HepG2 (cell line): ENCODE results near the gene PDK2. TPM values are rescaled to one million over a fixed set of nuclear protein-coding genes. Genes with fewer than 3 reads are reported as not detected.
A peak's percentile ranks its signal among the peaks of the same experiment; 100 is the strongest.

Source experiments
- ARHGAP35 ChIP-seq: sonication (generic); formaldehyde crosslinking; IDR thresholded peaks from 2 replicates; pipeline ENCODE4 v1.9.0; 2022; ENCODE audit warnings: mild to moderate bottlenecking, inconsistent platforms, moderate library complexity, missing genetic modification reagents, borderline replicate concordance
- ATF7 ChIP-seq, 2 experiments: fragments of 450-650 bp in 1 of 2; sonication (generic) in 1 of 2; formaldehyde crosslinking in 1 of 2; IDR thresholded peaks; 2 replicates each; pipeline versions ENCODE4 v1.4.0 to v1.6.1; 2016 to 2020; ENCODE audit warnings: antibody characterized with exemption in 1 of 2, mild to moderate bottlenecking in 1 of 2, missing genetic modification reagents in 1 of 2
- DNMT3B ChIP-seq: conservative IDR thresholded peaks from 2 replicates; pipeline ENCODE4 v1.6.1; 2016; ENCODE audit warnings: missing biosample characterization, control low read depth
- HMG20A ChIP-seq: IDR thresholded peaks from 2 replicates; pipeline ENCODE4 v1.6.1; 2016; ENCODE audit warnings: borderline replicate concordance
- IKZF1 ChIP-seq: fragments of 450-650 bp; IDR thresholded peaks from 2 replicates; pipeline ENCODE4 v1.7.1; 2016
- MAFK ChIP-seq, 2 experiments: IDR thresholded peaks in 1 of 2; conservative IDR thresholded peaks in 1 of 2; 2 replicates each; pipeline ENCODE4 v1.6.1; 2011; ENCODE audit warnings: improper control_type of control experiment in 2 of 2, low read length in 2 of 2
- MAZ ChIP-seq, 2 experiments: sonication (generic) in 1 of 2; formaldehyde crosslinking in 1 of 2; IDR thresholded peaks; 2 replicates each; pipeline versions ENCODE4 v1.5.0 to v1.6.1; 2012 to 2020; ENCODE audit warnings: low read depth in 2 of 2, mild to moderate bottlenecking in 2 of 2, borderline replicate concordance in 1 of 2, improper control_type of control experiment in 1 of 2, low read length in 1 of 2, missing genetic modification reagents in 1 of 2, moderate library complexity in 1 of 2
- PAF1 ChIP-seq: IDR thresholded peaks from 2 replicates; pipeline ENCODE4 v1.6.1; 2016; ENCODE audit warnings: missing genetic modification reagents, missing compliant biosample characterization
- POLR2AphosphoS2 ChIP-seq: IDR thresholded peaks from 2 replicates; pipeline ENCODE4 v1.6.1; 2011; ENCODE audit warnings: low read depth, low read length, improper control_type of control experiment
- PPARG ChIP-seq: conservative IDR thresholded peaks from 2 replicates; pipeline ENCODE4 v1.6.1; 2016; ENCODE audit warnings: missing biosample characterization, missing genetic modification reagents
- RFX3 ChIP-seq: IDR thresholded peaks from 2 replicates; pipeline ENCODE4 v1.6.1; 2016; ENCODE audit warnings: missing biosample characterization, missing genetic modification reagents
- RFX5 ChIP-seq: IDR thresholded peaks from 2 replicates; pipeline ENCODE4 v1.6.1; 2011; ENCODE audit warnings: low read depth, low read length, improper control_type of control experiment
- SIN3A ChIP-seq: IDR thresholded peaks from 2 replicates; pipeline ENCODE4 v1.6.1; 2011; ENCODE audit warnings: low read depth, mild to moderate bottlenecking, control low read depth, low read length, borderline replicate concordance
- SRF ChIP-seq: IDR thresholded peaks from 2 replicates; pipeline ENCODE4 v1.6.1; 2011; ENCODE audit warnings: mild to moderate bottlenecking, low read depth, low read length, moderate library complexity
- SRSF9 ChIP-seq: fragments of 200-400 bp; formaldehyde crosslinking; IDR thresholded peaks from 2 replicates; pipeline ENCODE4 v1.6.1; 2018; ENCODE audit warnings: borderline replicate concordance, mild to moderate bottlenecking, low read depth, low read length; ENCODE audit not compliant: insufficient read depth, poor library complexity, severe bottlenecking
- THAP11 ChIP-seq: IDR thresholded peaks from 2 replicates; pipeline ENCODE4 v1.6.1; 2016; ENCODE audit warnings: missing biosample characterization, missing genetic modification reagents
- ZNF20 ChIP-seq: sonication (generic); formaldehyde crosslinking; IDR thresholded peaks from 2 replicates; pipeline ENCODE4 v1.4.0; 2020; ENCODE audit warnings: mild to moderate bottlenecking, moderate library complexity, missing genetic modification reagents
- ZNF205 ChIP-seq: IDR thresholded peaks from 2 replicates; pipeline ENCODE4 v1.6.1; 2018; ENCODE audit warnings: missing biosample characterization, missing genetic modification reagents
- ZNF331 ChIP-seq: sonication (generic); formaldehyde crosslinking; IDR thresholded peaks from 2 replicates; pipeline ENCODE4 v1.4.0; 2020; ENCODE audit warnings: missing genetic modification reagents
- ZNF460 ChIP-seq: sonication (generic); formaldehyde crosslinking; IDR thresholded peaks from 2 replicates; pipeline ENCODE4 v1.5.1; 2020; ENCODE audit warnings: missing genetic modification reagents, mild to moderate bottlenecking, borderline replicate concordance
- ZNF660 ChIP-seq: sonication (generic); formaldehyde crosslinking; IDR thresholded peaks from 2 replicates; pipeline ENCODE4 v1.5.1; 2020; ENCODE audit warnings: mild to moderate bottlenecking, low read depth, missing genetic modification reagents, borderline replicate concordance
- ZNF761 ChIP-seq: sonication (generic); formaldehyde crosslinking; conservative IDR thresholded peaks from 2 replicates; pipeline ENCODE4 v1.4.0; 2020; ENCODE audit warnings: mild to moderate bottlenecking, missing genetic modification reagents
- ZNF777 ChIP-seq: sonication (generic); formaldehyde crosslinking; IDR thresholded peaks from 2 replicates; pipeline ENCODE4 v1.4.0; 2020; ENCODE audit warnings: missing genetic modification reagents
- polyA plus RNA-seq, 8 experiments: library from polyadenylated mRNA; depleted of rRNA in 3 of 8; stranded (reverse) in 7 of 8; unstranded in 1 of 8; fragments of >200 nt; fragmentation: Illumina TruSeq in 4 of 8; extraction: Trizol in 4 of 8; gene quantifications; 2 replicates each; pipeline versions ENCODE4 v1.2.1 to v1.2.3, GENCODE V29; 2011 to 2016; ENCODE audit warnings: low read depth in 4 of 8, missing spikeins in 1 of 8, mixed read lengths in 1 of 8; ENCODE audit not compliant: insufficient read depth in 1 of 8
- total RNA-seq, 5 experiments: library from RNA; depleted of rRNA; stranded (reverse); fragments of >200 nt; fragmentation: Illumina TruSeq; extraction: Trizol; gene quantifications; 2 replicates each; pipeline ENCODE4 v1.2.3, GENCODE V29; 2016; ENCODE audit warnings: low read depth in 1 of 5
- TF ChIP-seq, protein P1 (sequence below): sonication (generic); formaldehyde crosslinking; IDR thresholded peaks from 2 replicates; pipeline ENCODE4 v1.5.0; 2020; ENCODE audit warnings: mild to moderate bottlenecking, missing genetic modification reagents, moderate library complexity
- TF ChIP-seq, protein P2 (sequence below): fragments of 450-650 bp; IDR thresholded peaks from 2 replicates; pipeline ENCODE4 v1.6.1; 2017

The PDK2 gene
- total and polyA plus RNA-seq, 2 of the 13 experiments (the other 11 are each of a cell fraction or from before 2014, with no cell fraction given) = 18.5 to 59.7 TPM

DNA sequence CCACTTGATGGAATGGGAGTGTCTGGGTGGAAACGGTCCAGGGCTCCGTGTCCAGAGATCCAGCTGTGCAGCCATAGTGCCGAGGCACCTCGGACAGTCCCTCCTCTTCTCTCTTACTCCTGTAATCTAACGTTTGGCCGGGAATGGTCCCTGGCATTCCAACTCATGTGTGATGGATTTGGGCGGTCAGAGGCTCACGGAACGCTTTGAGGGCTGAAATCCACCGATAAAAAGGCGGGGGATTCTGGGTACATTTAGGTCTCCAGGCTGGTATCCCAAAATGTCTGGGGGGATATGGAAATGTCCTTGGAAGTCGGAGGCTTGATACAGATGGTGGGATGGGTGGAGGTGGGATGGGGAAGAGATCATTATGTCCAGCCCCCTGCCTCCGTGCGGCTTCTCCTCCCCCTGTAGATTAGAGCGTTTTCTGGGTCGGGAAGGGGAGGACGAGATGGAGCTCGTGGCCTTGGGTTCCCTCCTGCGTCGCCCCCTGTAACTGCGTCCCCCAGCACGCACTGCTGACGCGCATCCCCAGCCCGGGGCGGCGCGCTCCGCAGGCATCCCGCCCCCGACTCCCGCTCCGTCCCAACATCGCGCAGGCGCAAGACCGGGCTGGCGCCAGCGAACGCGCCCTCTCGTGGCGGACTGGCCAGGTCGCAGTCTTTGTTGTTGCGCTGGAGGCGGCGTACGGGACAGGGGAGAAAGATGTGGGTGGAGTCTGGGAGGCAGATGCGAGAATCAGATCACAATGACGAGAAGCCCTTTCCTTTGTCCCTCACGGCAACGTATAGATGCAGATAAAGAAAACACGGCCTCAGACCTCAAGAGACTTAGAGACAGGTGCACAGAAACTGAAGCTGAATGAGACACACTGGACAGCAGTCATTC, 66.1 kb downstream of the PDK2 start (continued):
- TF ChIP-seq, protein P1, sequence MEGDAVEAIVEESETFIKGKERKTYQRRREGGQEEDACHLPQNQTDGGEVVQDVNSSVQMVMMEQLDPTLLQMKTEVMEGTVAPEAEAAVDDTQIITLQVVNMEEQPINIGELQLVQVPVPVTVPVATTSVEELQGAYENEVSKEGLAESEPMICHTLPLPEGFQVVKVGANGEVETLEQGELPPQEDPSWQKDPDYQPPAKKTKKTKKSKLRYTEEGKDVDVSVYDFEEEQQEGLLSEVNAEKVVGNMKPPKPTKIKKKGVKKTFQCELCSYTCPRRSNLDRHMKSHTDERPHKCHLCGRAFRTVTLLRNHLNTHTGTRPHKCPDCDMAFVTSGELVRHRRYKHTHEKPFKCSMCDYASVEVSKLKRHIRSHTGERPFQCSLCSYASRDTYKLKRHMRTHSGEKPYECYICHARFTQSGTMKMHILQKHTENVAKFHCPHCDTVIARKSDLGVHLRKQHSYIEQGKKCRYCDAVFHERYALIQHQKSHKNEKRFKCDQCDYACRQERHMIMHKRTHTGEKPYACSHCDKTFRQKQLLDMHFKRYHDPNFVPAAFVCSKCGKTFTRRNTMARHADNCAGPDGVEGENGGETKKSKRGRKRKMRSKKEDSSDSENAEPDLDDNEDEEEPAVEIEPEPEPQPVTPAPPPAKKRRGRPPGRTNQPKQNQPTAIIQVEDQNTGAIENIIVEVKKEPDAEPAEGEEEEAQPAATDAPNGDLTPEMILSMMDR (CRISPR knock-in tag) = peak; percentile 100
- no peak for TF ChIP-seq MAFK (conservative IDR thresholded peaks at IDR 0.05 in 1 of 2, IDR thresholded peaks at IDR 0.05 in 1 of 2; ENCODE audit: low read length in 2 of 2)
- TF ChIP-seq RFX5 = no peak
- TF ChIP-seq ZNF205 (CRISPR knock-in tag) = peak; percentile 76; the same call in 1 of the 2 replicates
- TF ChIP-seq PAF1 (CRISPR knock-in tag) = no peak
- 0 out of 2 replicates have a peak, but pooled peaks have one; percentile 24 for TF ChIP-seq ZNF761 (CRISPR knock-in tag)
- TF ChIP-seq DNMT3B (CRISPR knock-in tag) = peak; percentile 80; the same call in 1 of the 2 replicates
- TF ChIP-seq SRSF9 = no peak
- no peak for TF ChIP-seq ARHGAP35 (CRISPR knock-in tag)
- no peak for TF ChIP-seq HMG20A (CRISPR knock-in tag)
- TF ChIP-seq THAP11 (CRISPR knock-in tag) = peak; percentile 51; the same call in 1 of the 2 replicates
- no peak for TF ChIP-seq ATF7 (IDR thresholded peaks at IDR 0.05)
- TF ChIP-seq ATF7 (CRISPR knock-in tag; IDR thresholded peaks at IDR 0.05) = no peak
- no peak for TF ChIP-seq IKZF1
- TF ChIP-seq RFX3 = no peak
- TF ChIP-seq SIN3A = no peak
- TF ChIP-seq, protein P2, sequence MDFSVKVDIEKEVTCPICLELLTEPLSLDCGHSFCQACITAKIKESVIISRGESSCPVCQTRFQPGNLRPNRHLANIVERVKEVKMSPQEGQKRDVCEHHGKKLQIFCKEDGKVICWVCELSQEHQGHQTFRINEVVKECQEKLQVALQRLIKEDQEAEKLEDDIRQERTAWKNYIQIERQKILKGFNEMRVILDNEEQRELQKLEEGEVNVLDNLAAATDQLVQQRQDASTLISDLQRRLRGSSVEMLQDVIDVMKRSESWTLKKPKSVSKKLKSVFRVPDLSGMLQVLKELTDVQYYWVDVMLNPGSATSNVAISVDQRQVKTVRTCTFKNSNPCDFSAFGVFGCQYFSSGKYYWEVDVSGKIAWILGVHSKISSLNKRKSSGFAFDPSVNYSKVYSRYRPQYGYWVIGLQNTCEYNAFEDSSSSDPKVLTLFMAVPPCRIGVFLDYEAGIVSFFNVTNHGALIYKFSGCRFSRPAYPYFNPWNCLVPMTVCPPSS = no peak
- TF ChIP-seq PPARG = 0 out of 2 replicates have a peak, but pooled peaks have one; percentile 22
- no peak for TF ChIP-seq ZNF660 (CRISPR knock-in tag)
- no peak for TF ChIP-seq SRF
- TF ChIP-seq ZNF331 (CRISPR knock-in tag) = peak; percentile 74
- no peak for TF ChIP-seq POLR2AphosphoS2
- no peak for TF ChIP-seq ZNF20 (CRISPR knock-in tag)
- no peak for TF ChIP-seq ZNF777 (CRISPR knock-in tag)
- no peak for TF ChIP-seq ZNF460 (CRISPR knock-in tag)
- 0 out of 2 replicates have a peak, but pooled peaks have one; percentile 48 for TF ChIP-seq MAZ (IDR thresholded peaks at IDR 0.05; ENCODE audit: borderline replicate concordance, low read depth, low read length)
- peak; percentile 77; the same call in 1 of the 2 replicates for TF ChIP-seq MAZ (CRISPR knock-in tag; IDR thresholded peaks at IDR 0.05; ENCODE audit: low read depth)
